Stimulated activated CD8-positive, alpha-beta memory T cell treated with anti-CD3 and anti-CD28 coated beads, Interleukin-7, amount 100 ng/mL, for 4 hours (primary cell): ENCODE data around the gene GKN2.
"Not testable (repeated sequence)": the region's sequence is repeated elsewhere in the genome, so short reads cannot be mapped to it uniquely, and the experiment has no call there.

Experiments used
- DNase-seq, 2 donors: peaks; one replicate each; pipeline ENCODE4 v3.0.0-alpha.2; 2020; ENCODE audit warnings: low read depth in 2 of 2

The GKN2 gene

GRCh38 chr2:68920481-68921170, 32.1 kb downstream of the GKN2 start:
- DNase-seq: no peak

- no peak for DNase-seq
Measured at GRCh38 chr2:68918497-68918896, 34.2 kb downstream of the GKN2 start.

DNA sequence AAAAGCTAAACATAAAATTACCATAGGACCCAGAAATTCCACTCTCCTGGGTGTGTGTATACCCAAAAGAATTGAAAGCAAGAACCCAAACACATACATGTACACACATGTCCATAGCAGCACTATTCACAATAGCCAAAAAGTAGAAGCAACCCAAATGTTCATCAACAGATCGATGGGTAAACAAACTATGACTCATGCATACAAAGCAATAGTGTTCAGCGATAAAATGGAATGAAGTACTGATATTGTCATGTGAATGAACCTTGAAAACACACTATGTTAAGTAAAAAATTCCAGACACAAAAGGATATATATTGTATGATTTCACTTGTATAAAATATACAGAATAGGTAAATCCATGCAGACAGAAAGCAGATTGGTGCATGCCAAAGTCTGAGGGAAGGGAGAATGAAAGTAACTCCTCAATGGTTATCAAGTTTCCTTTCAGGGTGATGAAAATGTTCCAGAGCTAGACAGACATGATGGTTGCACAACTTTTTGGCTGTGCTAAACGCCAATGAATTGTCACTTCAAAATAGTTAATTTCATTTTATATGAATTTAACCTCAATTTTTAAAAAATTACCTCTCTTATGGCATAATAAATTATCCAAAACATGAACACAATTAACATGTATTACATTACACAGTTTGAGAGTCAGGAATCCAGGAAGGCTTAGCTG, 35.5 kb downstream of the GKN2 start:
- no peak for DNase-seq

DNA sequence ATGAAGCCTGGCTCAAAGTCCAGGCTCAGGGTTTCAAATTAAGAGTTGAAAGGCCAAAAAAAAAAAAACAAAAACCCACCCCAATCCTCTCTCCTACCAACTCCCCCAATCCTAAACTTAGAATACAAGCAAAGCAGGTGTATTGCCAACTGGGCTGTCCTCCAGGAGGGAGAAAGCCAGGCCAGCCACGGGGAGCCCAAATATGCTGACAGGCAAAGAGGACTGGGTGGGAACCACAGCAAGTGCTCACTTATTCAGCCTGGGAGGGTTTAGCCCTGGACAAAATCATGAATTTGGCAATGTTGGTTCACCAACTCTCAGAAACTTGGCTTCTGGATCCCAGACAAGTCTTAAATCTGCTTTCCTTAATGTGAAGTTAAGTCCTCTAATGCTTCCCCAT, 36.5 kb downstream of the GKN2 start:
- DNase-seq: no peak

GRCh38 chr2:68915393-68915792, 37.3 kb downstream of the GKN2 start:
- DNase-seq: no peak

DNA sequence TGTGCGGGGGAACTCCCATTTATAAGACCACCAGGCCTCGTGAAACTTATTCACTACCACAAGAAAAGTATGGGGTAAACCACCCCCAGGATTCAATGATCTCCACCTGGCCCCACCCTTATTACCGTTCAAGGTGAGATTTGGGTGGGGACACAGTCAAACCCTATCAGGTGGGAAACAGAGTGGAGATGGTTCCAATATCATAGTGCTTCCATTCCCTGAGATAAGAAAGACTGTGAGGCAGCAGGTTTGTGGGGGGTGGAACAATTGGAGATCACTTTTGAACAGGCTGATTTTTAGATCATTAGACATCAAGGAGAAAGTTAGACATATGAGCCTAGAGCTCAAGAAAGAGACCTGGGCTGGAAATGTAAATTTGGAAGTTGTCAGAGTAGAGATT, 39.3 kb downstream of the GKN2 start:
- no peak for DNase-seq

DNA sequence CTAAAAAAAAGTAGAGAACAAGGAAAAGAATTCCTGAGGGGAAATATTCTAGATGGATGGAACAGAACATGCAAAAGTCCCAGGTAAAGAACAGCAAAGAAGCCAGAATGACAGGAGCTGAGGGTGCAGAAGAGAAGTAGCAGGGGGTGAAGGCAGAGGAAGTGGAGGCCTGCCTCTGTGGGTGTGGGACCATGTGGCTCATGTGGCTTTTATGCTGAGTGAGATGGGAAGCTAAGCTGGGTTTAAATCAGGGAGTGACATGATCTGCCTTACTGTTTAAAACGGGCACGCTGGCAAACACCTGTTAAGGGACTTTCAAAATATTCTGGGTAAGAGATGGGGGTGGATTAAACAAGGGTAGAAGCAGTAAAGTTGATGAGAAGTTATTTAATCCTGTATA, 40.0 kb downstream of the GKN2 start:
- DNase-seq: peak in 1 of 2 donors; percentile 20

DNA sequence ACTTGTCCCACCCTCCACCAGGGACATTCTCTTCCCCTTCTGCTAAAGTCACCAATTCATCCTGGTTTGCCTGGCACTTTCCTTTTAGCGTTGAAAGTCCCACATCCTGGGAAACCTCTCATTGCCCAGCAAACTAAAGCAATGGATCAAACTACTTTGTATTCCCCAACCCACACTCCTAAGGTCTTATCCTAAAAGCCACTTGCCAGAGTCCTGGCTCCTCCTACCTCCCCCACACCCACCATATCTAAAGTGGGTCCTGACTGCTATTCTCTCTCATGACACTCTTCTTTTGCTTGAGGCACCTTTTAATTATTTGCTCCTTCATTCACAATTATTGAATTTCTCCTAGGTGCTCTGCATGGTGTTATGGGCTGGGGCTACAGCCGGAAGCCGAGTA, 40.6 kb downstream of the GKN2 start:
- DNase-seq: no peak

DNA sequence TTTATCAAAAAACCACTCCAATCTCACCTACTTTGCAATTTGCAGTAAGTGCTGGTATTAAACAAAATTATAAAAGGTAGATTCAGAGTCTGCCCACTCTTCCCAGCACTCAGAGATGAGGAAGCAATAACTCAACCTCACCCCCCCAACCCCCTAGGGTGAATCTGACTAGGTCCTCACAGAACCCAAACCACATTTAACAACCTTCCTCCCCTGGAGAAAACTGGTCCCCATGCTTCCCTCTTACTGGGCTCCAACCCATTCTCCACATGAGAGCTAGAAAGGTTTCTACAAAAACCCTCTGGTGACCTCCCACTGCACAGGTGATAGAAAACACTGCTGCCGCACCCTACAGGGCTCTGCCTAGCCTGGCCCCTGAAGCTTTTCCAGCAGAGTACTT, 41.0 kb downstream of the GKN2 start:
- no peak for DNase-seq

- no peak for DNase-seq
Measured at GRCh38 chr2:68911246-68911645, 41.4 kb downstream of the GKN2 start.

DNA sequence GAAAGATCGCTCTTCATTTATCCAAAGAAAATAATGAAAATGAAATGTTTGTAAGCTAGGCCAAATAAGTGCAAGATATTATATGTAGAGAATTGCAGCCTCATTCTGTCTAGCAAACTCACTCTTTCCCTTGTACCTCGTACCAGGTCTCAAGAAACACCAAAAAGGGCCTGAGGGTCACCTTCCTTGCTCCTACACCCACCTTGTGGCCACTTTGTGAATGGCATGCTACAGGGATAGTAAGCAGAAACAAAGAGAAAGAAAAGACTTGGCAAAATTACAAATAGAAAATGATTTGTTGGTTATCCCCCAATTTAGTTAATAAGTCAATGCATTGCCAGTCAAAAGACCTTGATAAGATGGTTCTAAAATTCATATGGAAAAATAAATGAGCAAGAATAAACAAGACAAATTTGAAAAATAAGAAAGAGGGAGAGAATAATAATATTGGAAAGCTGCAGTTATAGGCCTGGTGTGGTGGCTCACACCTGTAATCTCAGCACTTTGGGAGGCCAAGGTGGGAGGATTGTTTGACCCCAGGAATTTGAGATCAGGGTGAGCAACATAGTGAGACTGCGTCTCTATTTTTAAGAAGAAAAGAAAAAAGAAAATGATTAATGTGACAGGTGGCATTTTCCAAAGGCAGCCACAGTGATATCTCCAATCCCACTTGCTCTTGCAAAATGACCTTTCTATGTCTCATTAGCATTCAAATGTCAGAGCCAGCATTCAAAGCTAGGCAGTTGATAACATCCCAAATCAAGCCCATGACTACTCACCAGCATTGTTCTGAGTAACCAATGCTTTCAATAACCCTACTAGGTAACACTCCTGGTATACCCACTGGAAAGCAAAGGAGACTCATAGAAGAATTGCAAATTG, 42.7 kb downstream of the GKN2 start:
- DNase-seq: peak; percentile 45 to 66

GRCh38 chr2:68908392-68908970, 44.2 kb downstream of the GKN2 start:
- peak; percentile 80 to 90 for DNase-seq

DNA sequence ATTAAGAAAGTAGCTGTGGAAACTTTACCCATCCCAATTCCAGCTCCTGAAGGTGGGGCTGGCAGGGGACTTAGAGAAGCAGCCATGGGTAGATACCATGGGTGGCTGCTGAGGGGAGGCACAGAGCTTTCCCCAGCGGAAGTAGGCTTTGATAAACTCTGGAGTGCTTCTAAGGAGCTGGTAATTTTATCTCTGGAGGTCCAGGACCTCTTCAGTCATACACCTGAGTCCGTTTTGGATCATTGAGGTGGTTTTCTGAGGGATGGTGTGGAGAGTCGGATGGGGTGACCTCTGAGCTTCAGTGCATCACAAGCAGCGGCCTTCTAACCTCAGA, 44.8 kb downstream of the GKN2 start:
- DNase-seq: no peak

DNA sequence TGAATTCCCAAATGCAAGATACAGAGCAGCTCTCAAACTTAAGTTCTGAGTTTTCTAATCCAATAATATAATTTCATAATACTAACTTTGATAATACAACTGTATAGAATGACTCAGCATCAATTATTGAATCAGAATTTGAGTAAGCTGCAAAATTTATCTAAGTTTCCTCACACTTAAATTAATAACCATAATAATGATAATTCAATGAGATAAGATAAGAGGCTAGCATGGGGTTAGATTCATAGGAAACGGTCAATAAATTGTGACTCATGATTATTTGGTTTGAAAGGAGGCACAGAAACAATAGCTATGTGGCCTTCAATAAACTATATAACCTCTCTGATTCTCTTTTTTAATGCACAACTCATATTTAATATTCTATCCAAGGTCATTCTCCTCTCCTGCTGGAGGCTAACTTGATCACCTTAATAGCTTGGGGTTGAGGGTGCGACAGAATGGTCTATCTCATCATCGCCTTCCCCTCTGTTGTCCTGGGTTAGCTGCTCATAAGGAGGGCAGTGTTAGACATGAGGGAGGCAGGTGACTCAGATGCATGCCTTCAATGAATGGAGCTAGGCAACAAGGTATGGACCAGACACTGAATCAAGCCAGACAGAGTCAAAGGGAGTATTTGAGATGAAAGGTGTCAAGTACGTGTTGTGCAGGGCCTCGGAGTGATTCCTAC, 45.3 kb downstream of the GKN2 start:
- DNase-seq: no peak

DNA sequence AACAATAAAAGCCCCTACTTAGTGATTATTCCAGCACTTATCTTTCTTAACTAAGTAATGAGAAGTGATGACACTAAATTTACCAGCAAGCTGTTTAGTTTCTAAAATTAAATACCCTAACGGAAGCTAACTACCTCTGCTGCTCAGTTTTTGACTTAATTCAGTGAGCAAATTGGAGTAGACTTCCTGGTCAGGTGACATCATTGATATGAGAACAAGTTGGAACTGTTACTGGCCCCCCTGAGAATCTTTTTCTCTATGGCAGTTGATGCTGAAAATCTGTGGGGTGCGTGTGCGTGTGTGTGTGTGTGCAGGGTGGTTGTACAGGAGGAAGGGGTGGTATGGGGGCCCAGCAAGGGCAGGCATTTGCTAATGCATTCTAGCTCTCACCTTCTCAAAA, 46.0 kb downstream of the GKN2 start:
- DNase-seq: no peak

DNA sequence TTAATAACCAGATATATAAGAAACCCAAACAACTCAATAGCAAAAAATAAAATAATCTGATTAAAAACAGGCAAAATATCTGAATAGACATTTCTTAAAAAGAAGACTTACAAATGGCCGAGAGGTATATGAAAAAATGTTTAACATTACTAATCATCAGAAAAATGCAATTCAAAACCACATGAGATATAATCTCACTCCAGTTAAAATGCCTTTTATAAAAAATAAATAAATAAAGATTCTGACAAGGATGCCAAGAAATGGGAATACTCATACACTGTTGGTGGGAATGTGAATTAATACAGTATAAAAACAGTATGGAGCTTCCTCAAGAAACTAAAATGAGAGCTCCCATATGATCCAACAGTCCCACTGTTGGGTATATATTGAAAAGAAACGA, 47.6 kb downstream of the GKN2 start:
- DNase-seq: no peak

DNA sequence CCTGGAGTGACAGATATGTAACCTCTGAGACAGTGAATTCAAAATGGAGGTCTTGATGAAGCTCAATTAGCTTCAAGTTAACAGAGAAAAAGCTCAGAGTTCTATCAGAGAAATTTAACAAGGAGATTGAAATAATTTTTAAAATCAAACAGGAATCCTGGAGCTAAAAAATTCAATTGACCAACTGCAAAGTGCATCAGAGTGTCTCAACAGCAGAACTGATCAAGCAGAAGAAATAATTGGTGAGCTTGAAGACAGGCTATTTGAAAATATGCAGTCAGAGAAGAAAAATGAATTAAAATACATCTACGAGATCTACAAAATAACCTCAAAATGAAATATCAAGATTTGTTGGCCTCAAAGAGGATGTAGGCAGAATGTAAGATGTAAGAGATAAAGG, 51.1 kb downstream of the GKN2 start:
- no peak for DNase-seq

- no peak for DNase-seq
Measured at GRCh38 chr2:68901199-68901514, 51.5 kb downstream of the GKN2 start.

GRCh38 chr2:68900496-68901198, 52.0 kb downstream of the GKN2 start:
- no peak for DNase-seq

DNA sequence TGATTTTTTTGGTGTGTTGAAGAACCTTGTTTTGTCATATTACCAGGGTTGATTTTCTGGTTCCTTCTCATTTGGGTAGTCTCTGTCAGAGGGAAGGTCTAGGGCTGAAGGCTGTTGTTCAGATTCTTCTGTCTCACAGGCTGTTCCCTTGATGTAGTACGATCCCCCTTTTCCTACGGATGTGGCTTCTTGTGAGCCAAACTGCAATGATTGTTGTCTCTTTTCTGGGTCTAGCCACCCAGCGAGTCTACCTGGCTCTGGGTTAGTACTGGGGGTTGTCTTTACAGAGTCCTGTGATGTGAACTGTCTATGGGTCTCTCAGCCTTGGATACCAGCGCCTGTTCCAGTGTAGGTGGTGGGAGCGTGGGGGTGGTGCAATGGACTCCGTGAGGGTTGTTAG, 56.7 kb downstream of the GKN2 start:
- DNase-seq: not testable (repeated sequence)
